Neural cell (in vitro differentiated cells): ENCODE measurements around the gene RAPGEFL1. TPM values are rescaled to one million over a fixed set of nuclear protein-coding genes. Genes with fewer than 3 reads are reported as not detected.
"Not testable (repeated sequence)": the region's sequence is repeated elsewhere in the genome, so short reads cannot be mapped to it uniquely, and the experiment has no call there.

ENCODE experiments used
- H2AFZ ChIP-seq: fragments of 200-600, 300-800 bp; sonication (generic), shearing (Covaris generic); 2 replicates; pipeline ENCODE4 v1.6.0; 2014; ENCODE audit warnings: low read depth, mild to moderate bottlenecking, antibody characterized with exemption, low read length, moderate library complexity
- H3F3A ChIP-seq: fragments of 200-600 bp; shearing (Covaris generic); 2 replicates; pipeline ENCODE4 v1.6.1; 2016; ENCODE audit warnings: mild to moderate bottlenecking, moderate library complexity, mixed read lengths, antibody characterized with exemption, low read length; ENCODE audit not compliant: insufficient read depth, poor library complexity, severe bottlenecking
- H3K27ac ChIP-seq: fragments of 200-600, 300-800 bp; sonication (generic), shearing (Covaris generic); 2 replicates; pipeline ENCODE4 v1.5.1; 2014; ENCODE audit warnings: mild to moderate bottlenecking, low read length, moderate library complexity
- H3K27me3 ChIP-seq: fragments of 300-800, 200-600 bp; sonication (generic), shearing (Covaris generic); 2 replicates; pipeline ENCODE4 v1.6.0; 2014; ENCODE audit warnings: mild to moderate bottlenecking, low read depth, low read length, moderate library complexity; ENCODE audit not compliant: insufficient read depth
- H3K36me3 ChIP-seq: fragments of 300-800, 200-600 bp; sonication (generic), shearing (Covaris generic); 2 replicates; pipeline ENCODE4 v1.5.1; 2014; ENCODE audit warnings: mild to moderate bottlenecking, antibody characterized with exemption, low read length, moderate library complexity; ENCODE audit not compliant: insufficient read depth
- H3K4me2 ChIP-seq: fragments of 300-800, 200-600 bp; sonication (generic), shearing (Covaris generic); 2 replicates; pipeline ENCODE4 v1.6.0; 2014; ENCODE audit warnings: mild to moderate bottlenecking, low read length
- H3K4me3 ChIP-seq: fragments of 300-800, 200-600 bp; sonication (generic), shearing (Covaris generic); 2 replicates; pipeline ENCODE4 v1.5.1; 2014; ENCODE audit warnings: mild to moderate bottlenecking, low read length, moderate library complexity
- H3K79me2 ChIP-seq: fragments of 200-600 bp; shearing (Covaris generic); replicated peaks from 2 replicates; pipeline ENCODE4 v1.6.0; 2014; ENCODE audit warnings: mild to moderate bottlenecking, low read length, moderate library complexity; ENCODE audit not compliant: insufficient read depth
- H3K9ac ChIP-seq: fragments of 300-800, 200-600 bp; sonication (generic), shearing (Covaris generic); 2 replicates; pipeline ENCODE4 v1.6.1; 2016; ENCODE audit warnings: mild to moderate bottlenecking, low read length, mixed read lengths
- H3K9me2 ChIP-seq: fragments of 200-600 bp; shearing (Covaris generic); 2 replicates; pipeline ENCODE4 v1.6.1; 2016; ENCODE audit warnings: mild to moderate bottlenecking, low read length, mixed read lengths; ENCODE audit not compliant: insufficient read depth
- H3K9me3 ChIP-seq: fragments of 200-600, 300-800 bp; sonication (generic), shearing (Covaris generic); 2 replicates; pipeline ENCODE4 v1.6.1; 2016; ENCODE audit warnings: mild to moderate bottlenecking, mixed run types, low read length, moderate library complexity, mixed read lengths
- H4K20me1 ChIP-seq: fragments of 200-600 bp; shearing (Covaris generic); 2 replicates; pipeline ENCODE4 v1.6.1; 2016; ENCODE audit warnings: mild to moderate bottlenecking, mixed run types; ENCODE audit not compliant: insufficient read depth
- EP300 ChIP-seq: fragments of 450-650 bp; conservative IDR thresholded peaks from 2 replicates; pipeline ENCODE4 v1.6.1; 2014; ENCODE audit warnings: antibody characterized with exemption, mild to moderate bottlenecking, moderate library complexity; ENCODE audit not compliant: poor library complexity, severe bottlenecking
- EZH2 ChIP-seq: fragments of 200-600, 300-800 bp; shearing (Covaris generic), sonication (generic); IDR thresholded peaks from 2 replicates; pipeline ENCODE4 v1.6.1; 2014; ENCODE audit warnings: antibody characterized with exemption, low read length, borderline replicate concordance, mild to moderate bottlenecking; ENCODE audit not compliant: insufficient read depth, poor library complexity, severe bottlenecking
- MXI1 ChIP-seq: fragments of 450-650 bp; conservative IDR thresholded peaks from 2 replicates; pipeline ENCODE4 v1.6.1; 2014; ENCODE audit warnings: antibody characterized with exemption, mild to moderate bottlenecking; ENCODE audit not compliant: poor library complexity, severe bottlenecking
- POLR2AphosphoS5 ChIP-seq: IDR thresholded peaks from 2 replicates; pipeline ENCODE4 v1.6.1; 2012
- RAD21 ChIP-seq: fragments of 450-650 bp; conservative IDR thresholded peaks from 2 replicates; pipeline ENCODE4 v1.6.1; 2014; ENCODE audit warnings: antibody characterized with exemption, mild to moderate bottlenecking, moderate library complexity
- SMC3 ChIP-seq: fragments of 450-650 bp; conservative IDR thresholded peaks from 2 replicates; pipeline ENCODE4 v1.6.1; 2014; ENCODE audit warnings: antibody characterized with exemption, mild to moderate bottlenecking, moderate library complexity; ENCODE audit not compliant: poor library complexity
- TAF1 ChIP-seq: IDR thresholded peaks from 2 replicates; pipeline ENCODE4 v1.6.1; 2012; ENCODE audit warnings: low read depth
- polyA plus RNA-seq: library from polyadenylated mRNA; depleted of rRNA; stranded (reverse); fragments of >200 nt; gene quantifications from 2 replicates; pipeline ENCODE4 v1.2.3, GENCODE V29; 2014
- TF ChIP-seq, protein P1 (sequence below): IDR thresholded peaks from 2 replicates; pipeline ENCODE4 v1.6.1; 2012; ENCODE audit warnings: borderline replicate concordance
- TF ChIP-seq, protein P2 (sequence below): fragments of 450-650 bp; IDR thresholded peaks from 2 replicates; pipeline ENCODE4 v1.5.1; 2014; ENCODE audit warnings: antibody characterized with exemption, mild to moderate bottlenecking, moderate library complexity; ENCODE audit not compliant: poor library complexity, severe bottlenecking

Gene RAPGEFL1
- polyA plus RNA-seq, 1 donor from 2014 or later, result 15.5 TPM

DNA sequence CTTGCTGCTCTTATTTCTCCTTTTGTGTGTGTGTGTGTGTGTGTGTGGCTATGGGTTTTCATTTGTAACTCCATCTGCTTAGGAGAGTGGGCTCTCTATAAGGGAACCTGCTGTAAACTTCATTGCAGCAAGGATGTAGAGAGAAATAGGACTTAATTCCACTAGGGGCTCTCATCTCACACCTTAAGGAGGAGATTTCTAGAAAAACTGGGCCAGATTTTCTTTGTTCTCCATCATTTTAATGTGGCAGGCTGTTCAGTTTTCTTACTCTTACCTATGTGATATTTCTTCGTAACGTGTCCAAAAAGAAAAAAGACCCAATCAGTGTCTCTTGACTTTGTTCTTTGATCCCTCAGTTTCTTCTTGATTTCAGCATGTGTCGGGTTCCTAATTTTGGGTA lies 41.5 kb upstream of the RAPGEFL1 start:
- Histone ChIP-seq H3K27ac (peak overlapping the region; percentile 42), H3K9me2 (no peaks in the 10 kb centered on the region), H3K9me3 (no peaks in the 10 kb centered on the region), H4K20me1 (no peaks in the 10 kb centered on the region), H2AFZ (no peak overlapping the region), H3F3A (no peaks in the 10 kb centered on the region), H3K79me2 (peaks cover 9% of the 10 kb centered on the region), H3K4me3 (no peak overlapping the region), H3K9ac (peak overlapping the region; percentile 7), H3K27me3 (no peaks in the 10 kb centered on the region), H3K36me3 (peaks cover 11% of the 10 kb centered on the region), H3K4me2 (no peak overlapping the region)
- TF ChIP-seq, protein P1, sequence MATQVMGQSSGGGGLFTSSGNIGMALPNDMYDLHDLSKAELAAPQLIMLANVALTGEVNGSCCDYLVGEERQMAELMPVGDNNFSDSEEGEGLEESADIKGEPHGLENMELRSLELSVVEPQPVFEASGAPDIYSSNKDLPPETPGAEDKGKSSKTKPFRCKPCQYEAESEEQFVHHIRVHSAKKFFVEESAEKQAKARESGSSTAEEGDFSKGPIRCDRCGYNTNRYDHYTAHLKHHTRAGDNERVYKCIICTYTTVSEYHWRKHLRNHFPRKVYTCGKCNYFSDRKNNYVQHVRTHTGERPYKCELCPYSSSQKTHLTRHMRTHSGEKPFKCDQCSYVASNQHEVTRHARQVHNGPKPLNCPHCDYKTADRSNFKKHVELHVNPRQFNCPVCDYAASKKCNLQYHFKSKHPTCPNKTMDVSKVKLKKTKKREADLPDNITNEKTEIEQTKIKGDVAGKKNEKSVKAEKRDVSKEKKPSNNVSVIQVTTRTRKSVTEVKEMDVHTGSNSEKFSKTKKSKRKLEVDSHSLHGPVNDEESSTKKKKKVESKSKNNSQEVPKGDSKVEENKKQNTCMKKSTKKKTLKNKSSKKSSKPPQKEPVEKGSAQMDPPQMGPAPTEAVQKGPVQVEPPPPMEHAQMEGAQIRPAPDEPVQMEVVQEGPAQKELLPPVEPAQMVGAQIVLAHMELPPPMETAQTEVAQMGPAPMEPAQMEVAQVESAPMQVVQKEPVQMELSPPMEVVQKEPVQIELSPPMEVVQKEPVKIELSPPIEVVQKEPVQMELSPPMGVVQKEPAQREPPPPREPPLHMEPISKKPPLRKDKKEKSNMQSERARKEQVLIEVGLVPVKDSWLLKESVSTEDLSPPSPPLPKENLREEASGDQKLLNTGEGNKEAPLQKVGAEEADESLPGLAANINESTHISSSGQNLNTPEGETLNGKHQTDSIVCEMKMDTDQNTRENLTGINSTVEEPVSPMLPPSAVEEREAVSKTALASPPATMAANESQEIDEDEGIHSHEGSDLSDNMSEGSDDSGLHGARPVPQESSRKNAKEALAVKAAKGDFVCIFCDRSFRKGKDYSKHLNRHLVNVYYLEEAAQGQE, result no peak
- TF ChIP-seq EP300 (no peak), POLR2AphosphoS5 (no peak), MXI1 (no peak), EZH2 (no peak), SMC3 (no peak), RAD21 (no peak), TAF1 (no peak)
- TF ChIP-seq, protein P2, sequence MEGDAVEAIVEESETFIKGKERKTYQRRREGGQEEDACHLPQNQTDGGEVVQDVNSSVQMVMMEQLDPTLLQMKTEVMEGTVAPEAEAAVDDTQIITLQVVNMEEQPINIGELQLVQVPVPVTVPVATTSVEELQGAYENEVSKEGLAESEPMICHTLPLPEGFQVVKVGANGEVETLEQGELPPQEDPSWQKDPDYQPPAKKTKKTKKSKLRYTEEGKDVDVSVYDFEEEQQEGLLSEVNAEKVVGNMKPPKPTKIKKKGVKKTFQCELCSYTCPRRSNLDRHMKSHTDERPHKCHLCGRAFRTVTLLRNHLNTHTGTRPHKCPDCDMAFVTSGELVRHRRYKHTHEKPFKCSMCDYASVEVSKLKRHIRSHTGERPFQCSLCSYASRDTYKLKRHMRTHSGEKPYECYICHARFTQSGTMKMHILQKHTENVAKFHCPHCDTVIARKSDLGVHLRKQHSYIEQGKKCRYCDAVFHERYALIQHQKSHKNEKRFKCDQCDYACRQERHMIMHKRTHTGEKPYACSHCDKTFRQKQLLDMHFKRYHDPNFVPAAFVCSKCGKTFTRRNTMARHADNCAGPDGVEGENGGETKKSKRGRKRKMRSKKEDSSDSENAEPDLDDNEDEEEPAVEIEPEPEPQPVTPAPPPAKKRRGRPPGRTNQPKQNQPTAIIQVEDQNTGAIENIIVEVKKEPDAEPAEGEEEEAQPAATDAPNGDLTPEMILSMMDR, result no peak

DNA sequence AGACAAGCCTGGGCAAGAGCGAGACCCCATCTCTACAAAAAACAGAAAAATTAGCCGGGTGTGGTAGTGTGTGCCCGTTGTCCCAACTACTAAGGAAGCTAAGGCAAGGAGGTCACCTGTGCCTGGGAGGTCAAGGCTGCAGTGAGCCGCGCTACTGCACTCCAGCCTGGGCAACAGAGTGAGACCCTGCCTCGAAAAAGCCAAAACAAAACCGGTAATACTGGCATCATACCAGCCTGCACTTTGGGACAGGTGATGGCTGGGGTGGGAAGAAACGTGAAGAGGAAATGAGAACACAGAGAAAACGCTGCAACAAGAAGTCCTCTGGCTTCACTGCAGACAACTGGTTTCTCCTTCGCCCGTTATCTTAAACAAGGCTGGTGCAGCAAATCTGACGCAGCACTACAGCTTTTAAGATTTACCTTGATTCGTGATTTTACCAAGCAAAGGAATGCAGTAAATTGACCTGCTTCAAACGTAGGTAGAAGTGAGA lies 37.7 kb upstream of the RAPGEFL1 start:
- TF ChIP-seq, protein P2, result no peak
- TF ChIP-seq MXI1, result no peak
- TF ChIP-seq, protein P1, result peak; percentile 80
- TF ChIP-seq RAD21, result peak; percentile 28
- no peak for TF ChIP-seq EP300
- H3K4me2 ChIP-seq, result peak overlapping the region; percentile 93
- H3K9me2 ChIP-seq, result no peaks in the 10 kb centered on the region
- peak overlapping the region; percentile 98 for H3K9ac ChIP-seq
- H2AFZ ChIP-seq, result peak overlapping the region; percentile 78
- no peaks in the 10 kb centered on the region for H3K9me3 ChIP-seq
- no peaks in the 10 kb centered on the region for H3K27me3 ChIP-seq
- no peaks in the 10 kb centered on the region for H3F3A ChIP-seq
- H4K20me1 ChIP-seq, result no peaks in the 10 kb centered on the region
- peak overlapping the region; percentile 100 for H3K27ac ChIP-seq
- peaks cover 18% of the 10 kb centered on the region for H3K79me2 ChIP-seq
- peak overlapping the region; percentile 78 for H3K4me3 ChIP-seq
- H3K36me3 ChIP-seq, result peaks cover 2% of the 10 kb centered on the region

DNA sequence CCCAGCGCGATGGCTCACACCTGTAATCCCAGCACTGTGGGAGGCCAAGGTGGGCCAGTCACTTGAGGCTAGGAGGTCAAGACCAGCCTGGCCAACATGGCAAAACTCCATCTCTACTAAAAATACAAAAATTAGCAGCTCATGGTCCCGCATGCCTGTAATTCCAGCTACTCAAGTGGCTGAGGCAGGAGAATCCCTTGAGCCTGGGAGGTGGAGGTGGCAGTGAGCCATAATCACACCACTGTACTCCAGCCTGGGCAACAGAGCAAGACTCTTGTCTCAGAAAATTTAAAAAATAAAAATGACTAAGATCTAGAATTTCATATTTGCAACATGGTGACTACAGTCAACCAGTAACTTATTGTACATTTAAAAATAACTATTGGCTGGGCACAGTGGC lies 34.1 kb upstream of the RAPGEFL1 start:
- not testable (repeated sequence) for H3K36me3 ChIP-seq, H4K20me1 ChIP-seq, H3K27me3 ChIP-seq, H3K9ac ChIP-seq, H2AFZ ChIP-seq, H3K4me2 ChIP-seq, H3K27ac ChIP-seq, H3K4me3 ChIP-seq, H3F3A ChIP-seq, H3K9me3 ChIP-seq, H3K9me2 ChIP-seq
- H3K79me2 ChIP-seq, result peaks cover 33% of the 10 kb centered on the region
